Activated T-cell treated with anti-CD3 and anti-CD28 coated beads for 24 hours (primary cell): Measurements from ENCODE around the gene SPDYA.

Source experiments
- DNase-seq: peaks from one replicate; pipeline ENCODE4 v3.0.0-alpha.2; 2020; ENCODE audit warnings: low read depth

SPDYA gene

DNA sequence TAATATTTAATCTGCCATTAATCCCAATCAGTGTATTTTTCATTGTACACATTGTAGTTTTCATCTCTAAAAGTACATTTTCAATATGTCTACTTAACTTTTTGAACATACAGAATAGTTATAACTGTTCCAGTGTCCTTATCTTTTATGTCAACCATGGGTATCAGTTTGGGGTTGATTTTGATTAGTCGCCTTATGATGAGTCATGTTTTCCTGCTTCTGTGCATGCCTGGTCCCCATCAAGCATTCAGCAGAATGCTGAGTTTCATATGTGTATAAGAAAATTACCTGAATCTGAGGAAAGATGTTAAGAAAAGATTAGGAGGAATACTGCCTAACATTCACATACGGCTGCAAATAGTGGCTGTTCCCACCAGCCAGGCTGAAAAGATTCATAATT, 17.7 kb downstream of the SPDYA start:
- no peak for DNase-seq

GRCh38 chr2:28833740-28834470, 23.3 kb downstream of the SPDYA start:
- no peak for DNase-seq

GRCh38 chr2:28835781-28836180, 25.1 kb downstream of the SPDYA start:
- no peak for DNase-seq

GRCh38 chr2:28838971-28839370, 28.3 kb downstream of the SPDYA start:
- DNase-seq = no peak

DNA sequence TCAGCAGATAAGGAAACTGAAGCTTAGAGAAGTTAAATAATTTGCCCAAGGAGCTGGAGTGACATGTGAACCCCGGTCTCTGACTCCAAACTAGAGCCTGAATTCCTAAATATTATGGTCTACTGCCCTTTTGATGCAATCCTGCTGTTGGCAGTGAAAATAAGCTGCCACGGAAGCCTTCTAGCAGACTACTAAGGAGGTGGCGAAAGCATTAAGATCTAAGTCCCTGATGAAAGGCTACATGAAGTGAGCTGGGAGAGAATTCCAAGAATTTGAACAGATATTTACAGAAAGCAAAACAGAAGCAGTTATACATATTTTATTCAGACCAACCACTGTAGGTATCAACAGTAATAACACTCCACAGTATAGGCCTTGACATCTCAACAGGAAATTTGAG, 31.4 kb downstream of the SPDYA start:
- no peak for DNase-seq

GRCh38 chr2:28855193-28855592, 44.6 kb downstream of the SPDYA start:
- no peak for DNase-seq

- no peak for DNase-seq
Observed at GRCh38 chr2:28855977-28856376, 45.3 kb downstream of the SPDYA start.

GRCh38 chr2:28868611-28869010, 58.0 kb downstream of the SPDYA start:
- no peak for DNase-seq

DNA sequence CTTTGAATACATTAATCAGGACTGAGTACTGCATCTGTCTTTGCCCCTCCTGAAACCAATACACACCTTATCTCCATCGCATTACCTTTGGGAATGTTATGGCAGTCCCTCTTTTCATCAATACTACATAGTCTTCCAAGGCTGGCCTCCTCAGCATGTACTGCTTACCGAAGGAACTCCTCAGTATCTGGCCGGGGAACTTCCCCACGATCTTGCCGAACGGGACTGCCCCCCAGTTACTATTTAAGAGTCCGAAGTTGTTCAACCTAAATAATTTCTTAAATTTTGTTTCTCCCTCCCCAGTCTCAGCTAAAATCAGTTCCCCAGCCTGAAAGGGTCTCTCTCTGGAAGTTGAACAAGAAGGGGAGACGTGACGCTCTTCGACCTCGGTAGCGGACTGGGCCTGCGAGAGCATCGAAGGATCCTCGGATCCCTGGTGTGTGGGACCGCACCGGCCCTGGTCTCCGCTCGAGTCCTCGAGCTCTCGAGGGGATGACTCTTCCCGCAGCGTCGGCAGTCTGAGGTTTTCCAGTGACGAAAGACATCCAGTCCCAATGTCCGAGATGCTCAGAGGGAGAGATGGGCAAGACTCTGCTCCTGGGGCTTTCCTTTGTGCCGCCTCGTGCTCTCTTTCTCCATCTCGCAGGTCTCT, 59.0 kb downstream of the SPDYA start:
- DNase-seq = peak; percentile 11

GRCh38 chr2:28870146-28870891, 59.7 kb downstream of the SPDYA start, which contains the start of gene TRMT61B:
Gene TRMT61B (minus strand): TSS chr2:28870309. CDS start chr2:28870277, 32 bp downstream.
- peak; percentile 96 for DNase-seq

GRCh38 chr2:28871620-28872019, 61.0 kb downstream of the SPDYA start:
- DNase-seq = no peak

DNA sequence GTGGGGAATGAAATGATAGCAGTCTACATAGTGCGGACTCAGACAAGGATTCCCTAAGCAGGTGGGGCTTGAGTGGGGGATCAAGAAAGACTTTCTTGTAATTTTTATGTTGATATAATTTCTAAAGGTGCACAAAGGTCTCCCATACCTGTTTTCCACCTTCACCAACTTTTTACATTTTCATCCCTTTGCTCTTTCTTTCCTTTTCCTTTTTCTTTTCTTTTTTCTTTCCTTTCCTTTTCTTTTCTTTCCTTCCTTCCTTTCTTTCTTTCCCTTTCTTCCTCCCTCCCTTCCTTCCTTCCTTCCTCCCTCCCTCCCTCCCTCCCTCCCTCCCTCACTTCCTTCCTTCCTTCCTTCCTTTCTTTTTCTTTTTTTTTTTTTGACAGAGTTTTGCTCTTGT, 69.6 kb downstream of the SPDYA start:
- no peak for DNase-seq

- DNase-seq = no peak
Observed at GRCh38 chr2:28893488-28893887, 82.9 kb downstream of the SPDYA start.

GRCh38 chr2:28894470-28895188, 84.0 kb downstream of the SPDYA start, which contains the start of gene WDR43:
Gene WDR43 (plus strand): TSS chr2:28894667. CDS start chr2:28894699, 32 bp downstream.
- peak; percentile 97 for DNase-seq

DNA sequence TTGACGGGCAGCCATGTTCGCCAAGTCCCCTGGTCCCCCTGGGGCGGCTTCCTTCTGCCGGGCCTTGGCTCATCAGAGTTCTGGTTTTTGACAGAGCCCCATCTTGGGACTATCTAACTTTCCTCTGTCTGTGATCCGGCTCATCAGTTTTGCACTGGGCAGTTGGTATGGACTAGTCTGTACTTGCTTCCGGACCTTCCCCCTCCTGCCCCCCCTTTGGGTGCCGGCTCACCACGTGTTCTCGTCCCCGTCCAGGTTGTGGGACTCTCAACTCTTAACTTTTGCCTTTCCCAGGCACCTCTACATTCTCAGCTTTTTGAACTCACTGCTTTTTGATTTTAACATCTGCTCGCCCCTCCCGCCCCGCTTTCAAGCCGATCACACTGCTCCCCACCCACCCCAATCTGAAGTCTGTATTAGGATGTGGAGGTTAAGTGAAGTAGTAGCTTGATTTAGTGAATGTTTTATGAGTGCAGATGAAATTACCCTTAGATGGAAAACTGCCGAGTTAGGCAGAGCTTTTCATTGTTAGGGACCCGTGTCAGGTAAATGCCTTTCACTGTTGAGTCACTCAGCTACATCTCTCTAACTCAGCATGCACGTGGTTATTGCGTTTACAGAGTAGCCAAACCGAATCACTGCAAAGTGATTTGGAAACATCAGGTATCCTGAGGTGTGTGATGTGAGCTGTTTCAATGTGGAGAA, 84.7 kb downstream of the SPDYA start:
- DNase-seq = peak; percentile 25

DNA sequence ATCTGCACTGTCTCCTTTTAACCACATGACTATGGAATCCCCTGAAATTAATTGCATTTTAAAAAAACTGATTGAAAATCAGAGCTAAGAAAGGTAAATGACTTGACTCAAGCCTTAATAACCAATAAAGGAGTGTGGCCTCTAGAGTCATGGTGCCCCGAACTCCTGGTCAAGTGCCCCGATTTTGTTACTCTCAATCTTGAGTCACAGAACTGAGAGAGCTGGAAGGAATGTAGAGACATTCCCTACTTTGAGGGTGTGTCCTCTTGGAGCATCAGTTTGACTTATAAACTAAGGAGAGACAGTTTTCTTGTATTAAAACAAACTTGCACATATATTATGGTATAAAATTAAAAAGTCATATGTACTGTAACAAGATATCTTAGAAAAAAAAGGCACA, 86.3 kb downstream of the SPDYA start:
- DNase-seq = no peak

- DNase-seq = no peak
Observed at GRCh38 chr2:28898048-28898447, 87.4 kb downstream of the SPDYA start.
